Ishikawa (cell line): ENCODE measurements around the gene NFX1.

ENCODE experiments used
- CEBPB ChIP-seq: IDR thresholded peaks from 2 replicates; pipeline ENCODE4 v1.6.1; 2012
- CREB1 ChIP-seq: IDR thresholded peaks from 2 replicates; pipeline ENCODE4 v1.6.1; 2012; ENCODE audit warnings: low read depth
- EGR1 ChIP-seq: IDR thresholded peaks from 2 replicates; pipeline ENCODE4 v1.6.1; 2012
- EP300 ChIP-seq: IDR thresholded peaks from 2 replicates; pipeline ENCODE4 v1.6.1; 2012; ENCODE audit warnings: borderline replicate concordance
- FOXM1 ChIP-seq: IDR thresholded peaks from 2 replicates; pipeline ENCODE4 v1.6.1; 2012; ENCODE audit warnings: low read depth, borderline replicate concordance
- MAX ChIP-seq: IDR thresholded peaks from 2 replicates; pipeline ENCODE4 v1.6.1; 2012
- NFIC ChIP-seq: IDR thresholded peaks from 2 replicates; pipeline ENCODE4 v1.6.1; 2012
- RAD21 ChIP-seq: IDR thresholded peaks from 2 replicates; pipeline ENCODE4 v1.6.1; 2012; ENCODE audit warnings: low read depth
- TAF1 ChIP-seq: IDR thresholded peaks from 2 replicates; pipeline ENCODE4 v1.6.1; 2012; ENCODE audit warnings: low read depth, mild to moderate bottlenecking
- TCF12 ChIP-seq: IDR thresholded peaks from 2 replicates; pipeline ENCODE4 v1.6.1; 2012; ENCODE audit warnings: low read depth
- TEAD4 ChIP-seq: IDR thresholded peaks from 2 replicates; pipeline ENCODE4 v1.6.1; 2012
- YY1 ChIP-seq: IDR thresholded peaks from 2 replicates; pipeline ENCODE4 v1.6.1; 2012; ENCODE audit warnings: low read depth
- ZBTB7A ChIP-seq: IDR thresholded peaks from 2 replicates; pipeline ENCODE4 v1.6.1; 2012; ENCODE audit warnings: low read depth
- TF ChIP-seq, protein P1 (sequence below): IDR thresholded peaks from 2 replicates; pipeline ENCODE4 v1.6.1; 2012
- TF ChIP-seq, protein P2 (sequence below): IDR thresholded peaks from 2 replicates; pipeline ENCODE4 v1.6.1; 2012; ENCODE audit warnings: low read depth, mild to moderate bottlenecking

The NFX1 gene

DNA sequence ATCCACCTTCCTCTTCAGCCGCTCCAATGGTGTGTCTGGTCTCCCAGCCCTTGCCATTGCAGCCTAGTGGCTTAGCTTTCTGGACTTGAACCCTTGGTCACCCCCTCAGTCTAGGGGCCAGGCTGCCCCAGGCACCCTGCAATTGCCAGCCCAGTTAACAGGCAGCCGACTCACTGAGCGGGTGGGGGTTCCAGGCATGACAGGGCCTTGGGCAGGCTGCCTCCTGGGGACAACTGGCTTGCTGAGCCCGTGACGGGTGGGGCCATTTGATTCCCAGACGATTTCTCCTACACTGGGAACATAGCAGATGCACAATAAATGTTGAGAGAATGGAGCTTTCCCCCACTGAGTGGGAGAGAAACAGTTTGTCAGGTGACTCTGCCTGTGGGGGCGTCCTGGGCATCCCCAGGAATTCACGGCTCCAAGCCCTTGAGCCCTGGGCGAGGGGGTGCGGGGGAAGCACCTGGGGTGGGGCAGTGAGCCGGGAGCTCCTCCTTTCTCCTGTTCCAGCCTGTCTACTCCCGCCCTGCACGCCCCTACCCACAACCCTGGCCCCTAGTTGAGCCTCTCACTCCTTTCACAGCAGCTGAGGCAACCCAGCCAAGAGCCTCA is 124.7 kb downstream of the NFX1 start:
- TF ChIP-seq NFIC, result no peak
- TF ChIP-seq TEAD4, result no peak
- TF ChIP-seq FOXM1, result no peak
- TF ChIP-seq YY1, result no peak
- TF ChIP-seq TCF12, result no peak
- no peak for TF ChIP-seq MAX
- TF ChIP-seq, protein P1, sequence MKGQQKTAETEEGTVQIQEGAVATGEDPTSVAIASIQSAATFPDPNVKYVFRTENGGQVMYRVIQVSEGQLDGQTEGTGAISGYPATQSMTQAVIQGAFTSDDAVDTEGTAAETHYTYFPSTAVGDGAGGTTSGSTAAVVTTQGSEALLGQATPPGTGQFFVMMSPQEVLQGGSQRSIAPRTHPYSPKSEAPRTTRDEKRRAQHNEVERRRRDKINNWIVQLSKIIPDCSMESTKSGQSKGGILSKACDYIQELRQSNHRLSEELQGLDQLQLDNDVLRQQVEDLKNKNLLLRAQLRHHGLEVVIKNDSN, result no peak
- TF ChIP-seq CEBPB, result no peak
- TF ChIP-seq RAD21, result no peak

GRCh38 chr9:33415501-33416038 is 125.3 kb downstream of the NFX1 start:
- TF ChIP-seq TCF12 (0 out of 2 replicates have a peak, but pooled peaks have one; percentile 34), CREB1 (no peak), RAD21 (peak; percentile 64), ZBTB7A (no peak; the same call in 1 of the 2 replicates), MAX (peak; percentile 24; the same call in 1 of the 2 replicates)
- TF ChIP-seq, protein P2, sequence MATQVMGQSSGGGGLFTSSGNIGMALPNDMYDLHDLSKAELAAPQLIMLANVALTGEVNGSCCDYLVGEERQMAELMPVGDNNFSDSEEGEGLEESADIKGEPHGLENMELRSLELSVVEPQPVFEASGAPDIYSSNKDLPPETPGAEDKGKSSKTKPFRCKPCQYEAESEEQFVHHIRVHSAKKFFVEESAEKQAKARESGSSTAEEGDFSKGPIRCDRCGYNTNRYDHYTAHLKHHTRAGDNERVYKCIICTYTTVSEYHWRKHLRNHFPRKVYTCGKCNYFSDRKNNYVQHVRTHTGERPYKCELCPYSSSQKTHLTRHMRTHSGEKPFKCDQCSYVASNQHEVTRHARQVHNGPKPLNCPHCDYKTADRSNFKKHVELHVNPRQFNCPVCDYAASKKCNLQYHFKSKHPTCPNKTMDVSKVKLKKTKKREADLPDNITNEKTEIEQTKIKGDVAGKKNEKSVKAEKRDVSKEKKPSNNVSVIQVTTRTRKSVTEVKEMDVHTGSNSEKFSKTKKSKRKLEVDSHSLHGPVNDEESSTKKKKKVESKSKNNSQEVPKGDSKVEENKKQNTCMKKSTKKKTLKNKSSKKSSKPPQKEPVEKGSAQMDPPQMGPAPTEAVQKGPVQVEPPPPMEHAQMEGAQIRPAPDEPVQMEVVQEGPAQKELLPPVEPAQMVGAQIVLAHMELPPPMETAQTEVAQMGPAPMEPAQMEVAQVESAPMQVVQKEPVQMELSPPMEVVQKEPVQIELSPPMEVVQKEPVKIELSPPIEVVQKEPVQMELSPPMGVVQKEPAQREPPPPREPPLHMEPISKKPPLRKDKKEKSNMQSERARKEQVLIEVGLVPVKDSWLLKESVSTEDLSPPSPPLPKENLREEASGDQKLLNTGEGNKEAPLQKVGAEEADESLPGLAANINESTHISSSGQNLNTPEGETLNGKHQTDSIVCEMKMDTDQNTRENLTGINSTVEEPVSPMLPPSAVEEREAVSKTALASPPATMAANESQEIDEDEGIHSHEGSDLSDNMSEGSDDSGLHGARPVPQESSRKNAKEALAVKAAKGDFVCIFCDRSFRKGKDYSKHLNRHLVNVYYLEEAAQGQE, result no peak

DNA sequence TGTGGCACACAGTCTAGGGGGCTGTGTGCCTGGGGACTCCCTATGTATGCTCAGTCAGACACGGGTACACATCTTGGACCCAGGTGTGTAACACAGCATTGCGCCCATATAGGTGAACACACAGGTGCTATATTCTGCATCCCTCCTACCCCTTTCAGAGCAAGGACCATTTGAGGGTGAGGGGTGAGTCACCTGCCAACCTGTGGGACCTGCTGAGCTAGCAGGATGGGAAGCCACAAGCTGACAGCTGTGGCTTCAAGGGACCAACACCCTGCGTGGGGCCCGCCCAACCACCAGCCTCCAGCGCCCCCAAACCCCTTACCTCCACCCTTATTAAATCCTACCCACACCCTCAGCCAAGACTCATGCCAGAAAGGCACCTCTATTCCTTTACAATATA is 126.7 kb downstream of the NFX1 start:
- TF ChIP-seq, protein P1, result no peak
- TF ChIP-seq FOXM1, result no peak

- TF ChIP-seq, protein P2, result no peak
- TF ChIP-seq RAD21 (no peak), MAX (no peak), EP300 (no peak), NFIC (no peak), YY1 (no peak), CEBPB (no peak), TCF12 (no peak)
Observed at GRCh38 chr9:33418090-33418489, 127.8 kb downstream of the NFX1 start.

GRCh38 chr9:33419708-33420303 is 129.5 kb downstream of the NFX1 start:
- TF ChIP-seq CEBPB (no peak), NFIC (no peak), EGR1 (no peak), EP300 (no peak), CREB1 (no peak), ZBTB7A (no peak), TAF1 (no peak), RAD21 (no peak), YY1 (no peak), TCF12 (no peak)
- TF ChIP-seq, protein P1, result no peak
- TF ChIP-seq, protein P2, result no peak
